IMR-90 (cell line): ENCODE data around the gene CRYBG3. TPM values are rescaled to one million over a fixed set of nuclear protein-coding genes. Genes with fewer than 3 reads are reported as not detected.

Source experiments
- ATAC-seq: fragments of 200-7000 bp; cut with Tn5 transposase; 2 replicates; pipeline ENCODE4 v1.9.1; 2020; ENCODE audit warnings: low read depth, mild to moderate bottlenecking, moderate library complexity
- BruUV-seq: library from RNA; stranded (reverse); fragments of 400-500 nt; replicated peaks from 2 replicates; lab custom pipeline; 2021; lab: Mats Ljungman, UMichigan
- CTCF ChIA-PET: fragments of 300-600 bp; formaldehyde crosslinking; extraction: SDS; loops from one replicate; lab custom pipeline; 2021; ENCODE audit warnings: antibody characterized with exemption; lab: Yijun Ruan, JAX
- POLR2A ChIA-PET: fragments of 300-600 bp; sonication (Branson Sonifier 250); formaldehyde crosslinking; loops from one replicate; lab custom pipeline; 2022; ENCODE audit warnings: antibody characterized with exemption; ENCODE audit not compliant: unreplicated experiment; lab: Charles Lee
- DNase-seq: peaks from one replicate; pipeline ENCODE4 v3.0.0; 2013
- H2AFZ ChIP-seq: replicated peaks from 2 replicates; pipeline ENCODE3; 2013; ENCODE audit warnings: low read length, mild to moderate bottlenecking; ENCODE audit not compliant: poor library complexity
- H2AK5ac ChIP-seq: 2 replicates; pipeline ENCODE4 v1.6.1; 2013; ENCODE audit warnings: low read depth, low read length, inconsistent platforms
- H2AK9ac ChIP-seq: replicated peaks from 2 replicates; pipeline ENCODE3; 2013; ENCODE audit warnings: mild to moderate bottlenecking, low read depth, low read length, moderate library complexity; ENCODE audit not compliant: poor library complexity
- H2BK120ac ChIP-seq: 2 replicates; pipeline ENCODE4 v1.6.1; 2013; ENCODE audit warnings: low read depth, low read length, inconsistent platforms
- H2BK15ac ChIP-seq: 3 replicates; pipeline ENCODE4 v1.6.1; 2013; ENCODE audit warnings: low read depth, low read length, inconsistent platforms
- H2BK20ac ChIP-seq: 2 replicates; pipeline ENCODE4 v1.6.1; 2013; ENCODE audit warnings: low read depth, mild to moderate bottlenecking, inconsistent platforms, low read length, moderate library complexity
- H2BK5ac ChIP-seq: 2 replicates; pipeline ENCODE4 v1.6.1; 2013; ENCODE audit warnings: mild to moderate bottlenecking, low read depth, low read length, inconsistent platforms; ENCODE audit not compliant: poor library complexity, severe bottlenecking
- H3K14ac ChIP-seq: replicated peaks from 2 replicates; pipeline ENCODE4 v1.6.1; 2013; ENCODE audit warnings: low read depth, low read length, inconsistent platforms
- H3K18ac ChIP-seq: 2 replicates; pipeline ENCODE4 v1.6.1; 2013; ENCODE audit warnings: low read depth, low read length, control low read depth
- H3K23ac ChIP-seq: 2 replicates; pipeline ENCODE4 v1.6.1; 2013; ENCODE audit warnings: low read depth, low read length, inconsistent platforms
- H3K27ac ChIP-seq: 2 replicates; pipeline ENCODE4 v1.5.1; 2013; ENCODE audit warnings: mild to moderate bottlenecking, control low read depth, low read length; ENCODE audit not compliant: insufficient read depth
- H3K27me3 ChIP-seq: 2 replicates; pipeline ENCODE4 v1.6.1; 2013; ENCODE audit warnings: low read length; ENCODE audit not compliant: control insufficient read depth, insufficient read depth
- H3K36me3 ChIP-seq: 2 replicates; pipeline ENCODE4 v1.6.1; 2013; ENCODE audit warnings: low read length, mixed read lengths; ENCODE audit not compliant: control insufficient read depth, insufficient read depth
- H3K4ac ChIP-seq: 2 replicates; pipeline ENCODE4 v1.6.1; 2013; ENCODE audit warnings: low read depth, low read length, inconsistent platforms
- H3K4me1 ChIP-seq: 2 replicates; pipeline ENCODE4 v1.6.1; 2013; ENCODE audit warnings: low read length, mixed read lengths; ENCODE audit not compliant: control insufficient read depth, insufficient read depth
- H3K4me2 ChIP-seq: 2 replicates; pipeline ENCODE4 v1.6.1; 2013; ENCODE audit warnings: low read depth, mild to moderate bottlenecking, control low read depth, low read length, moderate library complexity
- H3K4me3 ChIP-seq: 2 replicates; pipeline ENCODE4 v1.5.1; 2013; ENCODE audit warnings: low read depth, mild to moderate bottlenecking, control low read depth, low read length, moderate library complexity; ENCODE audit not compliant: insufficient read depth
- H3K56ac ChIP-seq: 2 replicates; pipeline ENCODE4 v1.6.1; 2013; ENCODE audit warnings: low read length, inconsistent platforms; ENCODE audit not compliant: insufficient read depth; ENCODE audit errors: extremely low read depth
- H3K79me1 ChIP-seq, 2 experiments: 2 replicates each; pipeline ENCODE4 v1.6.1; 2013; ENCODE audit warnings: low read length in 2 of 2, inconsistent platforms in 1 of 2, low read depth in 1 of 2
- H3K9ac ChIP-seq: 2 replicates; pipeline ENCODE4 v1.6.1; 2013; ENCODE audit warnings: low read depth, low read length, control low read depth
- H3K9me1 ChIP-seq: 2 replicates; pipeline ENCODE4 v1.6.1; 2013; ENCODE audit warnings: low read length, inconsistent platforms; ENCODE audit not compliant: insufficient read depth
- H3K9me3 ChIP-seq: 2 replicates; pipeline ENCODE4 v1.6.1; 2013; ENCODE audit warnings: low read length; ENCODE audit not compliant: control insufficient read depth, insufficient read depth
- H4K20me1 ChIP-seq: 2 replicates; pipeline ENCODE4 v1.6.1; 2013; ENCODE audit warnings: low read length, inconsistent platforms; ENCODE audit not compliant: insufficient read depth
- H4K5ac ChIP-seq: 2 replicates; pipeline ENCODE4 v1.6.1; 2013; ENCODE audit warnings: mild to moderate bottlenecking, low read depth, low read length, control low read depth
- H4K8ac ChIP-seq, 2 experiments: 2 replicates each; pipeline ENCODE4 v1.6.1; 2013; ENCODE audit warnings: low read depth in 2 of 2, low read length in 2 of 2, control low read depth in 1 of 2, inconsistent platforms in 1 of 2
- H4K91ac ChIP-seq: 2 replicates; pipeline ENCODE4 v1.6.1; 2013; ENCODE audit warnings: low read depth, low read length, inconsistent platforms; ENCODE audit not compliant: insufficient read depth
- POLR2A ChIP-seq: IDR thresholded peaks from 2 replicates; pipeline ENCODE4 v1.6.1; 2012; ENCODE audit warnings: mild to moderate bottlenecking, low read depth, low read length
- USF2 ChIP-seq: fragments of 150-350 bp; IDR thresholded peaks from 2 replicates; pipeline ENCODE4 v1.6.1; 2017; ENCODE audit warnings: mild to moderate bottlenecking, antibody characterized with exemption, low read length, low read depth
- WGBS, 2 experiments: methylation state at CpG; one replicate each; pipeline versions ENCODE4 v1.1.5 to v1.1.7; 2013; ENCODE audit warnings: missing lambda C conversion rate in 2 of 2; ENCODE audit not compliant: insufficient read length in 1 of 2; ENCODE audit errors: extremely low coverage in 2 of 2; 5-methylcytosine and 5-hydroxymethylcytosine counted together
- dilution Hi-C: fragments of 300-500 bp; cut with HindIII; formaldehyde crosslinking; loops from one replicate; pipeline ENCODE4 v1.14.3; 2018; ENCODE audit warnings: low sequenced_read_pairs; ENCODE audit not compliant: unreplicated experiment
- in situ Hi-C: fragments of 300-500 bp; cut with MboI; formaldehyde crosslinking; loops from 3 replicates; pipeline ENCODE4 v1.14.3; 2019; ENCODE audit warnings: low sequenced_read_pairs, inconsistent platforms, mixed read lengths
- intact Hi-C: fragments of 100-400 bp; cut with micrococcal nuclease; formaldehyde crosslinking; loops from 2 replicates; pipeline ENCODE4 v1.10.0; 2022
- polyA plus RNA-seq, 3 experiments: library from polyadenylated mRNA; depleted of rRNA; stranded (reverse); fragments of >200 nt; gene quantifications; 2 replicates each; pipeline ENCODE4 v1.2.3, GENCODE V29; 2012; ENCODE audit warnings: low replicate concordance in 1 of 3
- total RNA-seq: library from RNA; depleted of rRNA; stranded (reverse); fragments of >200 nt; gene quantifications from 2 replicates; pipeline ENCODE4 v1.2.3, GENCODE V29; 2012
- TF ChIP-seq, protein P1 (sequence below): fragments of 150-350 bp; IDR thresholded peaks from 2 replicates; pipeline ENCODE4 v1.6.1; 2016; ENCODE audit warnings: low read depth, mild to moderate bottlenecking, low read length, moderate library complexity, borderline replicate concordance

Gene CRYBG3
- total and polyA plus RNA-seq, 2 of the 4 experiments (the other 2 are of a cell fraction): 4.9 to 26.2 TPM

- Histone ChIP-seq H3K4me2 (no peak overlapping the region), H4K20me1 (peaks cover 3% of the 10 kb centered on the region; the same call in 1 of the 2 replicates), H3K14ac (no peak overlapping the region), H2BK20ac (no peak overlapping the region), H2AK9ac (no peak overlapping the region), H4K8ac (no peak overlapping the region), H3K23ac (no peak overlapping the region), H3K9ac (no peak overlapping the region), H4K5ac (no peak overlapping the region), H2BK5ac (no peak overlapping the region), H3K9me1 (0 out of 2 replicates have a peak, but pooled peaks cover 12% of the 10 kb centered on the region), H3K36me3 (no peaks in the 10 kb centered on the region), H3K4me3 (no peak overlapping the region), H2BK120ac (no peak overlapping the region), H3K4me1 (peaks cover 4% of the 10 kb centered on the region; the same call in 1 of the 2 replicates), H2AK5ac (no peak overlapping the region), H3K18ac (no peak overlapping the region), H3K27ac (no peak overlapping the region), H3K79me1 (peaks cover 22 to 30% of the 10 kb centered on the region in 2 experiments), H3K56ac (no peak overlapping the region), H2BK15ac (no peak overlapping the region), H3K4ac (no peak overlapping the region), H2AFZ (no peak overlapping the region), H3K9me3 (no peaks in the 10 kb centered on the region), H4K91ac (no peak overlapping the region), H3K27me3 (no peaks in the 10 kb centered on the region)
- no peak for DNase-seq
- ATAC-seq: no peak
- dilution Hi-C loops: no loop called here
- no TSS peak for BruUV-seq
- in situ Hi-C loops: no loop called here
- CTCF ChIA-PET: interaction anchor here (0.6 kb wide), 1 partner anchor 15 kb away, joined by 3 read pairs; no protein-coding TSS in a partner anchor
- POLR2A ChIA-PET: no interaction called here
- TF ChIP-seq, protein P1, sequence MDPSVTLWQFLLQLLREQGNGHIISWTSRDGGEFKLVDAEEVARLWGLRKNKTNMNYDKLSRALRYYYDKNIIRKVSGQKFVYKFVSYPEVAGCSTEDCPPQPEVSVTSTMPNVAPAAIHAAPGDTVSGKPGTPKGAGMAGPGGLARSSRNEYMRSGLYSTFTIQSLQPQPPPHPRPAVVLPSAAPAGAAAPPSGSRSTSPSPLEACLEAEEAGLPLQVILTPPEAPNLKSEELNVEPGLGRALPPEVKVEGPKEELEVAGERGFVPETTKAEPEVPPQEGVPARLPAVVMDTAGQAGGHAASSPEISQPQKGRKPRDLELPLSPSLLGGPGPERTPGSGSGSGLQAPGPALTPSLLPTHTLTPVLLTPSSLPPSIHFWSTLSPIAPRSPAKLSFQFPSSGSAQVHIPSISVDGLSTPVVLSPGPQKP: no peak
- TF ChIP-seq POLR2A: no peak
- no peak for TF ChIP-seq USF2
- intact Hi-C loops: no loop called here
- 33% methylated on average over 1 of the region's 2 CpGs; no CpG with 5 or more reads in 1 of the 2 experiments for WGBS, 2 experiments
Observed at GRCh38 chr3:97839944-97840343, 18.1 kb downstream of the CRYBG3 start.
